ENCODE results near the gene MS4A15. TPM values are rescaled to one million over a fixed set of nuclear protein-coding genes. Genes with fewer than 3 reads are reported as not detected.

MS4A15 gene
- total and polyA plus RNA-seq, 2 donors (not counting 1 experiment from before 2014, with no cell fraction given), result not detected

- Mint-ChIP-seq H3K4me3 (no peak overlapping the region), H3K27ac (no peak overlapping the region), H3K9me3 (ENCODE audit: insufficient read depth) (no peaks in the 10 kb centered on the region), H3K27me3 (peaks cover 34% of the 10 kb centered on the region), H3K4me1 (no peaks in the 10 kb centered on the region)
- Histone ChIP-seq H3K36me3 (replicated peaks in 1 of 2; ENCODE audit: control extremely low read depth in 1 of 2, control insufficient read depth in 1 of 2, extremely low read depth in 1 of 2, insufficient read depth in 2 of 2, low read length in 1 of 2) (no peaks in the 10 kb centered on the region), H3K4me2 (replicated peaks; ENCODE audit: low read depth, low read length, poor library complexity, severe bottlenecking) (no peak overlapping the region), H3K79me2 (ENCODE audit: control insufficient read depth, insufficient read depth, low read length) (no peaks in the 10 kb centered on the region), H3K4me1 (ENCODE audit: control insufficient read depth in 2 of 2, insufficient read depth in 2 of 2, low read length in 2 of 2) (no peaks in the 10 kb centered on the region), H2AFZ (ENCODE audit: insufficient read depth, low read depth, low read length, poor library complexity, severe bottlenecking) (no peak overlapping the region), H4K20me1 (ENCODE audit: control insufficient read depth, insufficient read depth, low read length, poor library complexity, severe bottlenecking) (no peaks in the 10 kb centered on the region), H3K27me3 (replicated peaks in 1 of 4; ENCODE audit: control extremely low read depth in 1 of 4, control insufficient read depth in 3 of 4, insufficient read depth in 4 of 4, low read length in 3 of 4) (peaks cover 0 to 2% (median 0%) of the 10 kb centered on the region in 4 experiments), H3K4me3 (ENCODE audit: control extremely low read depth in 1 of 5, extremely low read depth in 1 of 5, insufficient read depth in 1 of 5, low read depth in 2 of 5, low read length in 4 of 5) (no peak overlapping the region), H3K9me3 (ENCODE audit: control extremely low read depth in 1 of 3, control insufficient read depth in 2 of 3, insufficient read depth in 1 of 3, low read length in 2 of 3) (no peaks in the 10 kb centered on the region), H3K9ac (ENCODE audit: low read length) (no peak overlapping the region), H3K27ac (ENCODE audit: low read length in 2 of 2) (no peak overlapping the region)
- DNase-seq (no peak), ATAC-seq (ENCODE audit: low read depth) (no peak)
- no peak for TF ChIP-seq CTCF (IDR thresholded peaks at IDR 0.05)
- no peak for TF ChIP-seq EZH2 (IDR thresholded peaks at IDR 0.05; ENCODE audit: borderline replicate concordance, insufficient read depth, low read depth, low read length, poor library complexity, severe bottlenecking)
- ChIA-PET POLR2A (no interaction called here), CTCF (no interaction called here)
- intact Hi-C loops (cut with micrococcal nuclease), result no loop called here
- 97% methylated on average over 4 of the region's 7 CpGs for WGBS (ENCODE audit: insufficient coverage)
Observed at GRCh38 chr11:60803273-60803936, 46.7 kb downstream of the MS4A15 start.

GRCh38 chr11:60809249-60809648, 52.6 kb downstream of the MS4A15 start:
- no peak overlapping the region for H2AFZ ChIP-seq (ENCODE audit: insufficient read depth, low read depth, low read length, poor library complexity, severe bottlenecking)
- H3K4me1 ChIP-seq (ENCODE audit: control insufficient read depth in 2 of 2, insufficient read depth in 2 of 2, low read length in 2 of 2), result no peaks in the 10 kb centered on the region
- H3K4me1 Mint-ChIP-seq, result no peaks in the 10 kb centered on the region
- no peak overlapping the region for H3K4me2 ChIP-seq (replicated peaks; ENCODE audit: low read depth, low read length, poor library complexity, severe bottlenecking)
- H3K9me3 Mint-ChIP-seq (ENCODE audit: insufficient read depth), result no peaks in the 10 kb centered on the region
- ATAC-seq (ENCODE audit: low read depth), result no peak
- WGBS (ENCODE audit: insufficient coverage), result 59% methylated on average over 2 of the region's 3 CpGs
- POLR2A ChIA-PET, result no interaction called here
- no peak overlapping the region for H3K27ac Mint-ChIP-seq
- no peaks in the 10 kb centered on the region for H3K79me2 ChIP-seq (ENCODE audit: control insufficient read depth, insufficient read depth, low read length)
- no peaks in the 10 kb centered on the region for H4K20me1 ChIP-seq (ENCODE audit: control insufficient read depth, insufficient read depth, low read length, poor library complexity, severe bottlenecking)
- intact Hi-C loops (cut with micrococcal nuclease), result no loop called here
- H3K27me3 ChIP-seq (replicated peaks in 1 of 4; ENCODE audit: control extremely low read depth in 1 of 4, control insufficient read depth in 3 of 4, insufficient read depth in 4 of 4, low read length in 3 of 4), result no peaks in the 10 kb centered on the region
- H3K9me3 ChIP-seq (ENCODE audit: control extremely low read depth in 1 of 3, control insufficient read depth in 2 of 3, insufficient read depth in 1 of 3, low read length in 2 of 3), result no peaks in the 10 kb centered on the region
- H3K4me3 ChIP-seq (ENCODE audit: control extremely low read depth in 1 of 5, extremely low read depth in 1 of 5, insufficient read depth in 1 of 5, low read depth in 2 of 5, low read length in 4 of 5), result no peak overlapping the region
- TF ChIP-seq CTCF (IDR thresholded peaks at IDR 0.05) (no peak), EZH2 (IDR thresholded peaks at IDR 0.05; ENCODE audit: borderline replicate concordance, insufficient read depth, low read depth, low read length, poor library complexity, severe bottlenecking) (no peak)
- no peak for DNase-seq
- H3K4me3 Mint-ChIP-seq, result no peak overlapping the region
- CTCF ChIA-PET, result no interaction called here
- H3K9ac ChIP-seq (ENCODE audit: low read length), result no peak overlapping the region
- H3K27ac ChIP-seq (ENCODE audit: low read length in 2 of 2), result no peak overlapping the region
- H3K27me3 Mint-ChIP-seq, result peaks cover 39% of the 10 kb centered on the region
- no peaks in the 10 kb centered on the region for H3K36me3 ChIP-seq (replicated peaks in 1 of 2; ENCODE audit: control extremely low read depth in 1 of 2, control insufficient read depth in 1 of 2, extremely low read depth in 1 of 2, insufficient read depth in 2 of 2, low read length in 1 of 2)

All from B cell (primary cell).